GM21529 (cell line): ENCODE results near the gene ATP10A.

Source experiments
- ATAC-seq: cut with Tn5 transposase; IDR thresholded peaks from one replicate; pipeline ENCODE4 v1.9.1; 2021; ENCODE audit not compliant: unreplicated experiment

Gene ATP10A

GRCh38 chr15:25797035-25797434 is 66.1 kb downstream of the ATP10A start:
- no peak for ATAC-seq

DNA sequence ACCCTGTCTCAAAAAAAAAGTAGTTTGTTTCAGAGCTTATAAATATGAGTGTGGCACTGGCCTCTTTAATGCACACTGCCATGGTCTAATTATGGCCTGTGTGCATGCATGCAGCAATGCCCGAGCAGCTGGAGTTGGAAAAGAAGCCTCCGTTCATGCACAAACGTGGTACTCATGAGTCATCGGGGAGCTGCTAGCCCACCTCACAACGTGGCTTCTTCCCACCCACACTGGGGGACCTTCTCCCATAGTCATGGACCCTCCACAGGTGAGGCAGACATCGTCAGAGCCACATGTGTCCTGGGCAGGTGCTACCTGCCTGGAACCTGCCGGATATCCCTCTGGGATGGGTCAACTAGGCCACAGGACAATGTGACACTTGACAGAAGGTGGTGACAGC is 66.7 kb downstream of the ATP10A start:
- ATAC-seq: no peak

GRCh38 chr15:25795712-25796111 is 67.4 kb downstream of the ATP10A start:
- no peak for ATAC-seq

GRCh38 chr15:25795061-25795460 is 68.1 kb downstream of the ATP10A start:
- ATAC-seq: no peak

DNA sequence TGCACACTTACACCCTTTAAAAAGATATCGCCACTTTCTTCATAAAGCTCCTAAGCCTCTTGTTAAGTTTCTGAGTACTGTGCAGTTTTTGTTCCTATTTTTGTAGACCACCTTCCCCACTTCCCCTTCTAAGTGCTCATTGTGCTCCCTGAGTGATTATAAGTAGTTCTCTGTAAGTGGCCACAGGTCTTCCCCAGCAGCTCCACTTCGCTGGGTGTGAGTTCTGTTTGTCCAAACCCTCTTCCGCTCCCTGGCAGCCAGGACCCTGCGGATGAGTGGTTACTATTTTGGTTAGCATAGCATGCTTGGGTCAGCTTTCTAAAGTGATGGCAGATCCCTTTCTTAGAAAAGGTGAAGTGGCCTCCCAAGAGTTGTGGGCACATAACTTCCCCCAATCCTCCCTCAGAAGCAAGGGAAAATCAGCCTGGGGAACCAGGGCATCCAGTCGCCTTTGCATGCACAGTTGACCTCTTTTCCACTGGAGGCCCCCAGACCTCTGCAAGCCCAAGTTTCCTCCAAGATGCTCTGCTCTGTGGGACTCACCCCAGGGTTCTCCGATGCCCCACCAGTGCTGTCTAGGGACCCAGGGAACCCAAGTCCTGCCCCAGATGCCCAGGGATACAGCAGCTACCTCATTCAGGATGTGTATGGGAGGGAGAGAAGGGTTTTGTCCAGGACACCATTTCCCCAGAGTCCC is 69.6 kb downstream of the ATP10A start:
- peak; percentile 89 for ATAC-seq

DNA sequence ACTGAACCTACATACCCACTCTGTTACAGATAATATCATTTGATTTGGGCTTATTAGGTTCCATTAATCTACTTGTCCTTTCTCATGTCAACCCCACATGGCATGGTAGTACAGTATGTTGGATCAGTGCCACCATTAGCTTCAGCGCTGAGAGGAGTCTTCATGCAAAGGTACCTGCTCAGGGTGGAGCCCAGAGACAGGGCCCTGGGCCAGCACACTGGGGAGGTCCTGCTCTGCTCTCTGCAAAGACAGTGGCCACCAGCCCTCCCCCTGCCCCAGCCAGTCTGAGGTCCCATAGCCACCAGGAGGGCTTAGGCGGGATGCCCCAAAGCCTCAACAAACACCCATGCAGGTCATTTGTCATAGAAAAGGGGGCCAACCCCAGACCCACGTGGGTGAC is 71.0 kb downstream of the ATP10A start:
- no peak for ATAC-seq

GRCh38 chr15:25790000-25790660 is 73.0 kb downstream of the ATP10A start:
- no peak for ATAC-seq

GRCh38 chr15:25789616-25789999 is 73.5 kb downstream of the ATP10A start:
- ATAC-seq: no peak

DNA sequence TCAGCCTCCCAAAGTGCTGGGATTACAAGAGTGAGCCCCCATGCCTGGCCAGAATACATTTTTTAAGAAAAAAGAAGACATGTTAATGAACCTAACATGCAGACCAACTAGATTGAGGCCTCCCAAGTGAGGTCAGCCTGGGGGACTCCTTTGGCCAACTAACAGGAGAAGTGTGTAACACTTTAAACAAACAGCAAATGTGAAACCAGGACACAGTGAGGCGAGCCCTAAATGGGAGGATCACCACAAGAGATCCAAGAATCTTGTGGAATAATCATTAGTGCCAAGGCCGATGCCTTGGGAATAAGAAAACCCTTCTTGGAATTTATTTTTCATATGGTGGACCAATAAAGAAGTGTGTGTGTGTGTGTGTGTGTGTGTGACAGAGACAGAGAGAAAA is 73.9 kb downstream of the ATP10A start:
- ATAC-seq: no peak

DNA sequence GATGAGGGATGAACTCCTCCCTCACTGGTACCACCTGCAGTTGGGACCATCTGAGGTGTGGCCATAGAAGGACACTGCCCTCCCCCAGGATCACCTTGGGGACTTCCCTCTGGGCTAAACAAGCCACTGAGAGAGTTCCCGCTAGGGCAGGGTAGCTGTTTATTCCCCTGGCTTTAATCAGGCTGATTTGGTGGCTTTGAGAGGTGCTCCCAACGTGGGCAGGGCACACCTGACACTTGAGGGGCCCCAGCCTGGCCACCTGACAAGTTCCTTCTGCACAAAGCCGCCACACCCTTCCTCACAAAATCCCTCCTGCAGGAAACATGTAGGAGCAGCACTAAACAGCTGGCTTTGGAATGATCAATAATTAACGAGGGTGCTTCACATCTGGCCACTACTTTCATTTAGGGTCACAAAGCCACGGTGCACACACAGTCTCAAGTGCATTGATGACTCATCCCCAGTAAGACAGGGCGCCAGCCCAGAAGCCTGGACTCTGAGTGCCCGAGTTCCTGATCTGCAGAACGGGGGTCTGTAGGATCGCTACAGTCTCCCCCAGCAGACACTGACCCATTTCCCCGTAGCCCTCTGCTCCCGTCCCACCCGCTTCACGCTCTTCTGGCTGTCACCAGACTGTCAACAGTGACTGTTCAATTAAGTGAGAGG is 75.1 kb downstream of the ATP10A start:
- peak; percentile 66 for ATAC-seq

GRCh38 chr15:25787381-25787780 is 75.7 kb downstream of the ATP10A start:
- no peak for ATAC-seq

DNA sequence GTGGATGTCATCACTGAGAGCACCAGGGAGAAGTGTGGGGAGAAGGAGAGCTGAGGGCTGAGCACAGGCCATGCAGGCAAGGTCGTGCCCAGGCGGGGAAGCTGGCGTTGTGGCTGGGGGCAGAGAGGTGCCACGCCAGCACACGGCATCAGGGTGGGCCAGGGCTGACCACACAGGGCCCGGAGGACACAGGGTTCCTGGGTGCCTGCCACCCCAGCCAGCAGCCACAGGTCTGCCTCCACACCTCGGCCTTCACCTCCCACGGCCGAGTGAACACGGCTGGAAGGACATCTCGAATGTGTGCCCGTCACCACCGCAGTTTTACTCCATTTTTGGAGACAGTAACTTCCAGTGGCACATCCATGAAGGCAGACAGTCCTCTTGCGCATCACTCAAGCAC is 77.1 kb downstream of the ATP10A start:
- ATAC-seq: no peak

GRCh38 chr15:25785641-25786025 is 77.5 kb downstream of the ATP10A start:
- no peak for ATAC-seq

DNA sequence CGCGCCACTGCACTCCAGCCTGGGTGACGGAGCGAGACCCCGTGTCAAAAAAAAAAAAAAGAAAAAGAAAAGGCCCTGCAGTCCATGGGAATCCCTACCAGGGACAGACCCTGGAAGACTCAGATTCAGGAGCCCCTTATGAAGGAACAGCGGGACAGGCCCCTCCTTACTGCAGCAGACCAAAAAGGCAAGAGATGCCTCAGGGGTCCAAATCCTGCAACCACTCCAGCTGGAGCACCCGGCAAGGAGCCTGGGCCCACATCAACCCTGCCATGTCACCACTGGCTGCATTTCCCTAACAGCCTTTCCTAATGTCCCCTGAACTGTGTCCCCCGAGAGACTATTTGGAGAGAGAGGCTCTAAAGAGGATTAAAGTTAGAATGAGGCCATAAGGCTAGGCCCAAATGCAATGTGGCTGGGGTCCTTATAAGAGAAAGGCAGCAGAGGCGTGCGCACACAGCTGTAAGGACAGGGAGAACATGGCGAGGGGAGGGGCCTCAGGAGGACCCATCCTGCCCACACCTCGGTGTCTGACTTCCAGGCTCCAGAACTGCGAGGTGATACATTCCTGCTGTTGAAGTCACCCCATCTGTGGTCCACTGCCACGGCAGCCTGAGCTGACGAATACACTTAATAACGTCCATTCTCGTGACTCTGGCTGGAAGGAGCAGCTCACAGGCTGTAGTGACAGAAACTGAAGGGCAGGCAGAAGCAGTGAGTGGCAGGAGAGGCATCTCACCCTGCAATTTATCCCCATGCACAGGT is 78.1 kb downstream of the ATP10A start:
- ATAC-seq: no peak

GRCh38 chr15:25783607-25784540 is 79.3 kb downstream of the ATP10A start:
- no peak for ATAC-seq

DNA sequence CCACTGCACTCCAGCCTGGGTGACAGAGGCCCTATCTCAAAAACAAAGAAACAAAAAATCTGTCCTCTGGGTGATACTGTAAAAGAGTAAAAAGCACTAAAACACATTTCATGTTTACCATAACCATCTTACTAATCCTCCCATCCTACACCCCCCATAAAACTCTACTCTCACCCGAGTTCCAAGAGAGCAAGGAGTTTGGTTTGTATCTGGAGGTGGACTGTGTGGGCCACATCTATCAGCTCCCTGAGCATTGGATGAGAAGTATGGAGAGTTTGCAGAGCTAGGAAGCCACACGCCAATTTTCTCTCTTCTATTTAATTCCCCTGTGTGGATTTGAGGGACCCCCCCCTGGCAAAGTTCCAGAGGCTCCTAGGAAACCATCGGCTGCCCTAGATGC is 80.0 kb downstream of the ATP10A start:
- no peak for ATAC-seq

GRCh38 chr15:25780479-25781255 is 82.5 kb downstream of the ATP10A start:
- no peak for ATAC-seq

- ATAC-seq: no peak
These were observed 85.0 kb downstream of the ATP10A start for GRCh38 chr15:25778161-25778560.

GRCh38 chr15:25777037-25777436 is 86.1 kb downstream of the ATP10A start:
- ATAC-seq: no peak
